H9 (cell line): Measurements from ENCODE around the gene ZBTB48. TPM values are rescaled to one million over a fixed set of nuclear protein-coding genes. Genes with fewer than 3 reads are reported as not detected.

Source experiments
- DNase-seq: peaks from one replicate; pipeline ENCODE4 v3.0.0-alpha.2; 2017
- H2AFZ ChIP-seq: one replicate; pipeline ENCODE4 v1.6.1; 2013; ENCODE audit warnings: mild to moderate bottlenecking, low read length, control low read depth, moderate library complexity
- H2AK5ac ChIP-seq: 2 replicates; pipeline ENCODE4 v1.6.1; 2013; ENCODE audit warnings: low read length, control low read depth, mixed read lengths; ENCODE audit not compliant: insufficient read length
- H2BK120ac ChIP-seq: one replicate; pipeline ENCODE4 v1.6.1; 2013; ENCODE audit warnings: low read depth, mild to moderate bottlenecking, low read length, control low read depth, inconsistent platforms; ENCODE audit not compliant: poor library complexity, severe bottlenecking
- H2BK12ac ChIP-seq: 2 replicates; pipeline ENCODE4 v1.6.1; 2013; ENCODE audit warnings: low read length, control low read depth, mixed read lengths, low read depth; ENCODE audit not compliant: insufficient read length
- H2BK15ac ChIP-seq: 2 replicates; pipeline ENCODE4 v1.6.1; 2013; ENCODE audit warnings: low read depth, low read length, control low read depth
- H2BK20ac ChIP-seq: one replicate; pipeline ENCODE4 v1.6.1; 2013; ENCODE audit warnings: low read depth, mild to moderate bottlenecking, low read length, control low read depth, inconsistent platforms; ENCODE audit not compliant: poor library complexity, severe bottlenecking
- H2BK5ac ChIP-seq: 2 replicates; pipeline ENCODE4 v1.6.1; 2013; ENCODE audit warnings: low read length, control low read depth, mixed read lengths; ENCODE audit not compliant: insufficient read length
- H3K14ac ChIP-seq: 2 replicates; pipeline ENCODE4 v1.6.1; 2013; ENCODE audit warnings: low read length, control low read depth; ENCODE audit not compliant: insufficient read depth
- H3K18ac ChIP-seq: 2 replicates; pipeline ENCODE4 v1.6.1; 2013; ENCODE audit warnings: low read depth, mild to moderate bottlenecking, mixed read lengths, low read length, control low read depth; ENCODE audit not compliant: insufficient read length
- H3K23ac ChIP-seq: 2 replicates; pipeline ENCODE4 v1.6.1; 2013; ENCODE audit warnings: low read length, control low read depth, mixed read lengths, low read depth; ENCODE audit not compliant: insufficient read length
- H3K23me2 ChIP-seq: 2 replicates; pipeline ENCODE4 v1.6.1; 2013; ENCODE audit warnings: low read depth, mild to moderate bottlenecking, mixed read lengths, low read length, control low read depth; ENCODE audit not compliant: insufficient read length, poor library complexity, severe bottlenecking
- H3K27ac ChIP-seq: 2 replicates; pipeline ENCODE4 v1.5.1; 2013; ENCODE audit warnings: low read length, control low read depth, mixed read lengths, low read depth; ENCODE audit not compliant: insufficient read length
- H3K27me3 ChIP-seq: 2 replicates; pipeline ENCODE4 v1.6.1; 2013; ENCODE audit warnings: low read length, control low read depth, inconsistent platforms; ENCODE audit not compliant: insufficient read depth
- H3K4ac ChIP-seq: 2 replicates; pipeline ENCODE4 v1.6.1; 2013; ENCODE audit warnings: low read depth, mild to moderate bottlenecking, control low read depth, inconsistent platforms, low read length, moderate library complexity
- H3K4me1 ChIP-seq: 2 replicates; pipeline ENCODE4 v1.6.1; 2013; ENCODE audit warnings: low read length, control low read depth, inconsistent platforms; ENCODE audit not compliant: insufficient read depth
- H3K4me2 ChIP-seq: 2 replicates; pipeline ENCODE4 v1.6.1; 2013; ENCODE audit warnings: low read length, control low read depth, mixed read lengths; ENCODE audit not compliant: insufficient read length, insufficient read depth
- H3K56ac ChIP-seq: 2 replicates; pipeline ENCODE4 v1.6.1; 2013; ENCODE audit warnings: low read depth, mild to moderate bottlenecking, mixed read lengths, low read length, control low read depth; ENCODE audit not compliant: insufficient read length
- H3K79me1 ChIP-seq: 2 replicates; pipeline ENCODE4 v1.6.1; 2013; ENCODE audit warnings: low read depth, mild to moderate bottlenecking, moderate library complexity, low read length, control low read depth, inconsistent platforms; ENCODE audit not compliant: insufficient read depth, poor library complexity, severe bottlenecking
- H3K79me2 ChIP-seq: 2 replicates; pipeline ENCODE4 v1.6.1; 2013; ENCODE audit warnings: low read length, control low read depth, inconsistent platforms; ENCODE audit not compliant: insufficient read depth
- H3K9ac ChIP-seq: 2 replicates; pipeline ENCODE4 v1.6.1; 2013; ENCODE audit warnings: low read length, control low read depth, mixed read lengths; ENCODE audit not compliant: insufficient read length; ENCODE audit errors: extremely low read depth
- H3K9me3 ChIP-seq: one replicate; pipeline ENCODE4 v1.6.1; 2013; ENCODE audit warnings: low read depth, low read length, inconsistent platforms; ENCODE audit not compliant: control insufficient read depth
- H3T11ph ChIP-seq: one replicate; pipeline ENCODE4 v1.6.1; 2013; ENCODE audit warnings: mild to moderate bottlenecking, low read length, control low read depth, inconsistent platforms
- H4K20me1 ChIP-seq: one replicate; pipeline ENCODE4 v1.6.1; 2013; ENCODE audit not compliant: control insufficient read depth, insufficient read length, insufficient read depth
- H4K5ac ChIP-seq: 2 replicates; pipeline ENCODE4 v1.6.1; 2013; ENCODE audit warnings: low read depth, mild to moderate bottlenecking, mixed read lengths, low read length, control low read depth; ENCODE audit not compliant: insufficient read length
- H4K8ac ChIP-seq: replicated peaks from 2 replicates; pipeline ENCODE4 v1.6.1; 2013; ENCODE audit warnings: low read length, control low read depth, mixed read lengths, low read depth; ENCODE audit not compliant: insufficient read length
- H4K91ac ChIP-seq: 2 replicates; pipeline ENCODE4 v1.6.1; 2013; ENCODE audit warnings: low read depth, mild to moderate bottlenecking, moderate library complexity, mixed read lengths, low read length, control low read depth; ENCODE audit not compliant: insufficient read length
- H3K27ac Mint-ChIP-seq, 3 experiments: 2 replicates in 2 of 3; 3 replicates in 1 of 3; pipeline ENCODE4 v1.8.0; 2020 to 2021; ENCODE audit warnings: mixed read lengths in 3 of 3, mild to moderate bottlenecking in 1 of 3, moderate library complexity in 1 of 3
- H3K27me3 Mint-ChIP-seq: 2 replicates; pipeline ENCODE4 v1.8.0; 2021; ENCODE audit warnings: low read depth, mild to moderate bottlenecking, moderate library complexity, mixed read lengths
- H3K36me3 Mint-ChIP-seq, 3 experiments: 2 replicates in 2 of 3; 3 replicates in 1 of 3; pipeline ENCODE4 v1.8.0; 2020 to 2021; ENCODE audit warnings: low read depth in 3 of 3, mixed read lengths in 3 of 3; ENCODE audit not compliant: insufficient read depth in 1 of 3
- H3K4me1 Mint-ChIP-seq, 2 experiments: 2 replicates each; pipeline ENCODE4 v1.8.0; 2020; ENCODE audit warnings: mixed read lengths in 2 of 2
- H3K4me3 Mint-ChIP-seq, 2 experiments: 2 replicates in 1 of 2; 3 replicates in 1 of 2; pipeline ENCODE4 v1.8.0; 2020 to 2021; ENCODE audit warnings: mild to moderate bottlenecking in 2 of 2, mixed read lengths in 2 of 2, moderate library complexity in 1 of 2
- H3K9me3 Mint-ChIP-seq, 2 experiments: 2 replicates in 1 of 2; 3 replicates in 1 of 2; pipeline ENCODE4 v1.8.0; 2020; ENCODE audit warnings: mild to moderate bottlenecking in 2 of 2, mixed read lengths in 2 of 2, moderate library complexity in 1 of 2
- CTCF ChIP-seq: fragments of 200-600 bp; sonication (generic); conservative IDR thresholded peaks from 3 replicates; pipeline ENCODE4 v1.8.0; 2021; ENCODE audit warnings: antibody characterized with exemption, mild to moderate bottlenecking
- WGBS: extraction: QIAGEN DNeasy Blood & Tissue Kit; methylation state at CpG from one replicate; pipeline ENCODE4 v1.1.7; 2013; ENCODE audit warnings: missing lambda C conversion rate, low lambda C conversion rate, mixed read lengths; ENCODE audit not compliant: insufficient read length; ENCODE audit errors: extremely low coverage; 5-methylcytosine and 5-hydroxymethylcytosine counted together
- total RNA-seq: library from RNA; stranded (reverse); gene quantifications from 2 replicates; pipeline ENCODE4 v1.2.1, GENCODE V29; 2021

ZBTB48 gene
- total RNA-seq, 1 experiment from 2014 or later, result 33.2 TPM

- Histone ChIP-seq H3K23ac (no peak overlapping the region), H3K14ac (0 out of 2 replicates have a peak overlapping the region, but pooled peaks have one; percentile 53), H3K79me2 (peaks cover 18% of the 10 kb centered on the region; the same call in 1 of the 2 replicates), H3K27me3 (no peaks in the 10 kb centered on the region), H3K9me3 (no peaks in the 10 kb centered on the region), H4K8ac (no peak overlapping the region), H3K23me2 (peaks cover 21% of the 10 kb centered on the region), H2BK5ac (no peak overlapping the region), H3K9ac (peak overlapping the region; percentile 60), H2BK12ac (no peak overlapping the region), H3K56ac (no peak overlapping the region), H2AK5ac (no peak overlapping the region), H3K4me2 (peak overlapping the region; percentile 83), H3K27ac (no peak overlapping the region), H4K20me1 (peaks cover 2% of the 10 kb centered on the region), H3K4me1 (no peaks in the 10 kb centered on the region), H3T11ph (no peak overlapping the region), H3K4ac (no peak overlapping the region), H2BK20ac (no peak overlapping the region), H4K91ac (no peak overlapping the region), H4K5ac (no peak overlapping the region), H3K79me1 (no peaks in the 10 kb centered on the region), H2BK120ac (no peak overlapping the region), H2BK15ac (no peak overlapping the region), H3K18ac (peak overlapping the region; percentile 13), H2AFZ (no peak overlapping the region)
- no peak for TF ChIP-seq CTCF
- WGBS, result no CpG with 5 or more reads among the region's 10 CpGs
- H3K4me3 Mint-ChIP-seq, result peak overlapping the region; percentile 88 to 94
- peaks cover 15 to 46% (median 34%) of the 10 kb centered on the region in 3 experiments for H3K36me3 Mint-ChIP-seq
- H3K4me1 Mint-ChIP-seq, result peaks cover 28 to 29% of the 10 kb centered on the region in 2 experiments
- DNase-seq, result no peak
- H3K9me3 Mint-ChIP-seq, result no peaks in the 10 kb centered on the region
- no peaks in the 10 kb centered on the region for H3K27me3 Mint-ChIP-seq
- peak overlapping the region in 1 of 3 experiments; percentile 94; a peak in 2 of 7 replicates for H3K27ac Mint-ChIP-seq
Measured at GRCh38 chr1:6600410-6601048, 20.7 kb downstream of the ZBTB48 start.
